ENCODE measurements around the gene TBC1D26. TPM values are rescaled to one million over a fixed set of nuclear protein-coding genes. Genes with fewer than 3 reads are reported as not detected.
"Not testable (repeated sequence)": the region's sequence is repeated elsewhere in the genome, so short reads cannot be mapped to it uniquely, and the experiment has no call there.

TBC1D26 gene
- polyA plus RNA-seq, 1 donor from 2014 or later, result not detected

- not testable (repeated sequence) for H3K4me1 Mint-ChIP-seq, H3K9me3 Mint-ChIP-seq, H3K27me3 Mint-ChIP-seq, H3K36me3 Mint-ChIP-seq
- Mint-ChIP-seq H3K4me3 (peak overlapping the region in 1 of 4 donors; percentile 31), H3K27ac (peak overlapping the region in 1 of 3 donors; percentile 73)
Observed at GRCh38 chr17:15739259-15739658, 7.2 kb downstream of the TBC1D26 start.

GRCh38 chr17:15740041-15740440 lies 8.0 kb downstream of the TBC1D26 start:
- H3K36me3 Mint-ChIP-seq, H3K27ac Mint-ChIP-seq, H3K4me3 Mint-ChIP-seq, H3K9me3 Mint-ChIP-seq, H3K4me1 Mint-ChIP-seq, H3K27me3 Mint-ChIP-seq: not testable (repeated sequence)

GRCh38 chr17:15740570-15741120 lies 8.6 kb downstream of the TBC1D26 start:
- peaks cover 0 to 1% (median 0%) of the 10 kb centered on the region in 3 donors for H3K4me1 Mint-ChIP-seq
- H3K27ac Mint-ChIP-seq, result no peak overlapping the region
- no peaks in the 10 kb centered on the region for H3K9me3 Mint-ChIP-seq
- H3K36me3 Mint-ChIP-seq, result no peaks in the 10 kb centered on the region
- H3K27me3 Mint-ChIP-seq, result no peaks in the 10 kb centered on the region
- no peak overlapping the region for H3K4me3 Mint-ChIP-seq

GRCh38 chr17:15741624-15742023 lies 9.5 kb downstream of the TBC1D26 start:
- no peaks in the 10 kb centered on the region for H3K36me3 Mint-ChIP-seq
- H3K9me3 Mint-ChIP-seq, result no peaks in the 10 kb centered on the region
- peaks cover 0 to 1% (median 0%) of the 10 kb centered on the region in 3 donors for H3K4me1 Mint-ChIP-seq
- H3K27me3 Mint-ChIP-seq, result no peaks in the 10 kb centered on the region
- no peak overlapping the region for H3K27ac Mint-ChIP-seq
- H3K4me3 Mint-ChIP-seq, result no peak overlapping the region

GRCh38 chr17:15742051-15742795 lies 10.1 kb downstream of the TBC1D26 start:
- Mint-ChIP-seq H3K4me1 (peaks cover 0 to 1% (median 0%) of the 10 kb centered on the region in 3 donors), H3K27ac (no peak overlapping the region), H3K4me3 (no peak overlapping the region), H3K9me3 (no peaks in the 10 kb centered on the region), H3K27me3 (no peaks in the 10 kb centered on the region), H3K36me3 (no peaks in the 10 kb centered on the region)

- Mint-ChIP-seq H3K4me3 (peak overlapping the region in 1 of 4 donors; percentile 67), H3K27me3 (peaks cover under 1% of the 10 kb centered on the region), H3K27ac (no peak overlapping the region), H3K36me3 (no peaks in the 10 kb centered on the region), H3K9me3 (no peaks in the 10 kb centered on the region), H3K4me1 (peaks cover under 1 to 2% (median 2%) of the 10 kb centered on the region in 3 donors)
Observed at GRCh38 chr17:15742921-15743320, 10.8 kb downstream of the TBC1D26 start.

GRCh38 chr17:15744074-15744676 lies 12.1 kb downstream of the TBC1D26 start:
- H3K27ac Mint-ChIP-seq, result no peak overlapping the region
- no peaks in the 10 kb centered on the region for H3K36me3 Mint-ChIP-seq
- H3K9me3 Mint-ChIP-seq, result no peaks in the 10 kb centered on the region
- H3K27me3 Mint-ChIP-seq, result peaks cover 5% of the 10 kb centered on the region
- H3K4me3 Mint-ChIP-seq, result no peak overlapping the region
- H3K4me1 Mint-ChIP-seq, result peaks cover 5 to 9% (median 7%) of the 10 kb centered on the region in 3 donors

GRCh38 chr17:15744885-15745284 lies 12.8 kb downstream of the TBC1D26 start:
- peaks cover 5% of the 10 kb centered on the region for H3K27me3 Mint-ChIP-seq
- H3K36me3 Mint-ChIP-seq, result no peaks in the 10 kb centered on the region
- no peak overlapping the region for H3K4me3 Mint-ChIP-seq
- no peak overlapping the region for H3K27ac Mint-ChIP-seq
- H3K9me3 Mint-ChIP-seq, result no peaks in the 10 kb centered on the region
- H3K4me1 Mint-ChIP-seq, result peaks cover 5 to 8% (median 7%) of the 10 kb centered on the region in 3 donors

- H3K36me3 Mint-ChIP-seq, H3K4me3 Mint-ChIP-seq, H3K27ac Mint-ChIP-seq, H3K9me3 Mint-ChIP-seq, H3K27me3 Mint-ChIP-seq, H3K4me1 Mint-ChIP-seq: not testable (repeated sequence)
Observed at GRCh38 chr17:15749403-15749802, 17.3 kb downstream of the TBC1D26 start.

- not testable (repeated sequence) for H3K4me1 Mint-ChIP-seq, H3K27ac Mint-ChIP-seq, H3K36me3 Mint-ChIP-seq, H3K9me3 Mint-ChIP-seq, H3K4me3 Mint-ChIP-seq, H3K27me3 Mint-ChIP-seq
Observed at GRCh38 chr17:15768865-15769533, 36.9 kb downstream of the TBC1D26 start.

GRCh38 chr17:15770679-15771078 lies 38.6 kb downstream of the TBC1D26 start:
- not testable (repeated sequence) for H3K4me3 Mint-ChIP-seq

GRCh38 chr17:15776871-15777270 lies 44.8 kb downstream of the TBC1D26 start:
- H3K4me3 Mint-ChIP-seq, result no peak overlapping the region
- no peak overlapping the region for H3K27ac Mint-ChIP-seq
- no peaks in the 10 kb centered on the region for H3K36me3 Mint-ChIP-seq
- peaks cover 13% of the 10 kb centered on the region for H3K27me3 Mint-ChIP-seq
- peaks cover 7 to 39% (median 28%) of the 10 kb centered on the region in 3 donors for H3K9me3 Mint-ChIP-seq
- H3K4me1 Mint-ChIP-seq, result no peaks in the 10 kb centered on the region

More at GRCh38 chr17:15770679-15771078, 38.6 kb downstream of the TBC1D26 start:
- H3K9me3 Mint-ChIP-seq, H3K27ac Mint-ChIP-seq, H3K36me3 Mint-ChIP-seq, H3K4me1 Mint-ChIP-seq, H3K27me3 Mint-ChIP-seq: not testable (repeated sequence)

GRCh38 chr17:15777297-15777696 lies 45.2 kb downstream of the TBC1D26 start:
- H3K27ac Mint-ChIP-seq, result no peak overlapping the region
- peaks cover 16% of the 10 kb centered on the region for H3K27me3 Mint-ChIP-seq
- peaks cover 7 to 42% (median 28%) of the 10 kb centered on the region in 3 donors for H3K9me3 Mint-ChIP-seq
- no peaks in the 10 kb centered on the region for H3K36me3 Mint-ChIP-seq
- no peaks in the 10 kb centered on the region for H3K4me1 Mint-ChIP-seq
- no peak overlapping the region for H3K4me3 Mint-ChIP-seq

GRCh38 chr17:15777717-15778116 lies 45.6 kb downstream of the TBC1D26 start:
- no peak overlapping the region for H3K27ac Mint-ChIP-seq
- peaks cover 7 to 42% (median 28%) of the 10 kb centered on the region in 3 donors for H3K9me3 Mint-ChIP-seq
- no peaks in the 10 kb centered on the region for H3K4me1 Mint-ChIP-seq
- H3K4me3 Mint-ChIP-seq, result peak overlapping the region in 1 of 4 donors; percentile 31
- H3K27me3 Mint-ChIP-seq, result peaks cover 16% of the 10 kb centered on the region
- H3K36me3 Mint-ChIP-seq, result no peaks in the 10 kb centered on the region

- Mint-ChIP-seq H3K4me3 (no peak overlapping the region), H3K4me1 (no peaks in the 10 kb centered on the region), H3K36me3 (no peaks in the 10 kb centered on the region), H3K9me3 (peaks cover 7 to 42% (median 28%) of the 10 kb centered on the region in 3 donors), H3K27me3 (peaks cover 29% of the 10 kb centered on the region), H3K27ac (no peak overlapping the region)
Observed at GRCh38 chr17:15779119-15779518, 47.0 kb downstream of the TBC1D26 start.
